HEK293 (cell line): ENCODE results near the gene LMF1.

ENCODE experiments used
- CTCF ChIA-PET: fragments of 350-600 bp; formaldehyde crosslinking; extraction: SDS; loops from one replicate; lab custom pipeline; 2021; ENCODE audit warnings: antibody characterized with exemption; lab: Yijun Ruan, JAX
- POLR2A ChIA-PET: fragments of 300-600 bp; formaldehyde crosslinking; extraction: SDS; loops from one replicate; lab custom pipeline; 2020; ENCODE audit warnings: antibody characterized with exemption, inconsistent platforms; lab: Yijun Ruan, JAX
- H3K27ac ChIP-seq: fragments of 200-500 bp; sonication (Bioruptor generic); 2 replicates; pipeline ENCODE4 v1.5.1; 2014; ENCODE audit warnings: low read depth, low read length, control low read depth, inconsistent platforms; ENCODE audit errors: extremely low read depth
- H3K36me3 ChIP-seq, 2 experiments: fragments of 200-500 bp in 1 of 2; sonication (Bioruptor generic) in 1 of 2; 1 replicate in 1 of 2; 2 replicates in 1 of 2; pipeline ENCODE4 v1.5.1; 2014 to 2017; ENCODE audit warnings: inconsistent platforms in 2 of 2, low read length in 2 of 2; ENCODE audit not compliant: control insufficient read depth in 2 of 2, insufficient read depth in 1 of 2
- H3K4me1 ChIP-seq: fragments of 200-500 bp; sonication (Bioruptor generic); 2 replicates; pipeline ENCODE4 v1.5.1; 2014; ENCODE audit warnings: mild to moderate bottlenecking, low read length, inconsistent platforms; ENCODE audit not compliant: control insufficient read depth, insufficient read depth
- H3K4me3 ChIP-seq: 2 replicates; pipeline ENCODE4 v1.5.1; 2011; ENCODE audit warnings: low read depth, mild to moderate bottlenecking, control low read depth, low read length, moderate library complexity
- H3K9me3 ChIP-seq: fragments of 200-500 bp; sonication (Bioruptor generic); 2 replicates; pipeline ENCODE4 v1.5.1; 2014; ENCODE audit warnings: low read depth, low read length, inconsistent platforms; ENCODE audit not compliant: control insufficient read depth, insufficient read depth
- GLIS2 ChIP-seq: fragments of 450-650 bp; formaldehyde crosslinking; IDR thresholded peaks from 2 replicates; pipeline ENCODE4 v1.5.1; 2016; ENCODE audit warnings: missing biosample characterization, missing genetic modification characterization
- KLF8 ChIP-seq: fragments of 450-650 bp; formaldehyde crosslinking; IDR thresholded peaks from 2 replicates; pipeline ENCODE4 v1.5.1; 2016; ENCODE audit warnings: missing biosample characterization, missing genetic modification characterization
- REPIN1 ChIP-seq: fragments of 450-650 bp; formaldehyde crosslinking; IDR thresholded peaks from 2 replicates; pipeline ENCODE4 v1.5.1; 2017; ENCODE audit warnings: missing biosample characterization, missing genetic modification characterization, low read depth
- SCRT1 ChIP-seq: fragments of 450-650 bp; formaldehyde crosslinking; IDR thresholded peaks from 2 replicates; pipeline ENCODE4 v1.5.1; 2016; ENCODE audit warnings: missing biosample characterization, missing genetic modification characterization, borderline replicate concordance
- SCRT2 ChIP-seq: fragments of 450-650 bp; formaldehyde crosslinking; IDR thresholded peaks from 2 replicates; pipeline ENCODE4 v1.5.1; 2016; ENCODE audit warnings: missing biosample characterization, missing genetic modification characterization
- ZBTB20 ChIP-seq: fragments of 450-650 bp; formaldehyde crosslinking; IDR thresholded peaks from 2 replicates; pipeline ENCODE4 v1.5.1; 2016; ENCODE audit warnings: missing biosample characterization, missing genetic modification characterization
- ZIC2 ChIP-seq: fragments of 450-650 bp; formaldehyde crosslinking; IDR thresholded peaks from 2 replicates; pipeline ENCODE4 v1.5.1; 2016; ENCODE audit warnings: missing biosample characterization, missing genetic modification characterization
- ZNF10 ChIP-seq: fragments of 450-650 bp; formaldehyde crosslinking; IDR thresholded peaks from 2 replicates; pipeline ENCODE4 v1.5.1; 2017; ENCODE audit warnings: missing biosample characterization, missing genetic modification characterization
- ZNF324 ChIP-seq: fragments of 450-650 bp; formaldehyde crosslinking; IDR thresholded peaks from 2 replicates; pipeline ENCODE4 v1.5.1; 2016; ENCODE audit warnings: missing biosample characterization, missing genetic modification characterization
- ZNF341 ChIP-seq: fragments of 450-650 bp; formaldehyde crosslinking; IDR thresholded peaks from 2 replicates; pipeline ENCODE4; 2016; ENCODE audit warnings: low read depth, missing biosample characterization, missing genetic modification characterization
- ZNF514 ChIP-seq: fragments of 450-650 bp; formaldehyde crosslinking; IDR thresholded peaks from 2 replicates; pipeline ENCODE4 v1.5.1; 2016; ENCODE audit warnings: missing biosample characterization, missing genetic modification characterization
- ZNF585B ChIP-seq: fragments of 450-650 bp; formaldehyde crosslinking; IDR thresholded peaks from 2 replicates; pipeline ENCODE4 v1.5.1; 2016; ENCODE audit warnings: missing biosample characterization, missing genetic modification characterization
- ZNF600 ChIP-seq: fragments of 450-650 bp; formaldehyde crosslinking; IDR thresholded peaks from 2 replicates; pipeline ENCODE4 v1.5.1; 2016; ENCODE audit warnings: missing biosample characterization, missing genetic modification characterization
- ZNF701 ChIP-seq: fragments of 450-650 bp; formaldehyde crosslinking; IDR thresholded peaks from 2 replicates; pipeline ENCODE4 v1.5.1; 2016; ENCODE audit warnings: missing biosample characterization, missing genetic modification characterization
- TF ChIP-seq, protein P1 (sequence below): fragments of 450-650 bp; formaldehyde crosslinking; optimal IDR thresholded peaks from 2 replicates; pipeline ENCODE3; 2016; ENCODE audit warnings: missing biosample characterization, mild to moderate bottlenecking, missing genetic modification characterization
- TF ChIP-seq, protein P2 (sequence below): fragments of 450-650 bp; formaldehyde crosslinking; IDR thresholded peaks from 2 replicates; pipeline ENCODE4 v1.5.1; 2016; ENCODE audit warnings: missing biosample characterization, missing genetic modification characterization
- TF ChIP-seq, protein P3 (sequence below): fragments of 450-650 bp; formaldehyde crosslinking; IDR thresholded peaks from 2 replicates; pipeline ENCODE4 v1.5.1; 2016; ENCODE audit warnings: missing biosample characterization, missing genetic modification characterization, borderline replicate concordance

LMF1 gene

DNA sequence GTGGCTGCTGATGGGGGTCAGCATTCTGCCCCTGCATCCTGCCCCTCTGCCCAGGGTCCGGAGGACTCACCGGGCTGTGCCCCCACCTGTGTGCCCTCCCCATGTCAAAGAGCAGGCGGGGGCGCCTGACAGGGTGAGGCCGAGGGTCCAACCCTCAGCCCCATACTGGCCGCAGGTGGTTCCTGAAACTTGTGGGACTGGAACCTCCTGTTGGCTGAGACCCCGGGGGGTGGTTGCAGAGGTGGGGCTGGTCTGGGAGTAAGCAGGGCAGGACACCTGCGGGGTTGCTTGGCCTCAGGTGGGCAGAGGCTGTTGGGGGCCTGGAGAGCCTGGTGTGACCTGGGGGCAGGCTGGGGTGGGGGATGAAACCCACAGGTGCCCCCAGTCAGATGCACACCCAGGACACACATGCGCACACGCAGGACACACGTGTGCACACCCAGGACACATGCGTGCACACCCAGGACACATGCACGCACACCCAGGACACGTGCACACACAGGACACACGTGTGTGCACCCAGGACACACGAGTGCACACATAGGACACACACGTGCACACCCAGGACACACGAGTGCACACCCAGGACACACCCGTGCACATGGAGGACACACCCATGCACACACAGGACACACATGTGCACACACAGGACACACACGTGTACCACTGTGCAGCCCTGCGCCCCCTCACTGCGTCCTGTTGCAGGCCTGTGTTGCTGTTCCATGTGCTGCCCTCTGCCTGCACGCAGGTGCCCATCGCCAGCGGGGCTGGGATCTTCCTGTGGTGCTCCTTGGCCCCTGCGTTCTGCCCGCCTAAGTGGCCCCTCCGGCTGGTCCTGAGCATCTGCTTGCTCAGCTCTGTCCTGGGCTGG is 42.2 kb upstream of the LMF1 start:
- Histone ChIP-seq H3K4me1 (no peaks in the 10 kb centered on the region), H3K36me3 (no peaks in the 10 kb centered on the region), H3K9me3 (no peaks in the 10 kb centered on the region), H3K4me3 (no peak overlapping the region), H3K27ac (no peak overlapping the region)
- peak; percentile 38; the same call in 1 of the 2 replicates for TF ChIP-seq KLF8 (tag by site-specific recombination)
- no peak for TF ChIP-seq REPIN1
- peak; percentile 20; the same call in 1 of the 2 replicates for TF ChIP-seq ZIC2
- TF ChIP-seq ZNF324 (tag by site-specific recombination): no peak
- TF ChIP-seq GLIS2: peak; percentile 22
- TF ChIP-seq ZBTB20 (tag by site-specific recombination): no peak
- no peak for TF ChIP-seq ZNF701 (tag by site-specific recombination)
- TF ChIP-seq SCRT2 (tag by site-specific recombination): peak; percentile 59
- TF ChIP-seq, protein P1, sequence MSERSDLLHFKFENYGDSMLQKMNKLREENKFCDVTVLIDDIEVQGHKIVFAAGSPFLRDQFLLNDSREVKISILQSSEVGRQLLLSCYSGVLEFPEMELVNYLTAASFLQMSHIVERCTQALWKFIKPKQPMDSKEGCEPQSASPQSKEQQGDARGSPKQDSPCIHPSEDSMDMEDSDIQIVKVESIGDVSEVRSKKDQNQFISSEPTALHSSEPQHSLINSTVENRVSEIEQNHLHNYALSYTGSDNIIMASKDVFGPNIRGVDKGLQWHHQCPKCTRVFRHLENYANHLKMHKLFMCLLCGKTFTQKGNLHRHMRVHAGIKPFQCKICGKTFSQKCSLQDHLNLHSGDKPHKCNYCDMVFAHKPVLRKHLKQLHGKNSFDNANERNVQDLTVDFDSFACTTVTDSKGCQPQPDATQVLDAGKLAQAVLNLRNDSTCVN: peak; percentile 19
- TF ChIP-seq, protein P2, sequence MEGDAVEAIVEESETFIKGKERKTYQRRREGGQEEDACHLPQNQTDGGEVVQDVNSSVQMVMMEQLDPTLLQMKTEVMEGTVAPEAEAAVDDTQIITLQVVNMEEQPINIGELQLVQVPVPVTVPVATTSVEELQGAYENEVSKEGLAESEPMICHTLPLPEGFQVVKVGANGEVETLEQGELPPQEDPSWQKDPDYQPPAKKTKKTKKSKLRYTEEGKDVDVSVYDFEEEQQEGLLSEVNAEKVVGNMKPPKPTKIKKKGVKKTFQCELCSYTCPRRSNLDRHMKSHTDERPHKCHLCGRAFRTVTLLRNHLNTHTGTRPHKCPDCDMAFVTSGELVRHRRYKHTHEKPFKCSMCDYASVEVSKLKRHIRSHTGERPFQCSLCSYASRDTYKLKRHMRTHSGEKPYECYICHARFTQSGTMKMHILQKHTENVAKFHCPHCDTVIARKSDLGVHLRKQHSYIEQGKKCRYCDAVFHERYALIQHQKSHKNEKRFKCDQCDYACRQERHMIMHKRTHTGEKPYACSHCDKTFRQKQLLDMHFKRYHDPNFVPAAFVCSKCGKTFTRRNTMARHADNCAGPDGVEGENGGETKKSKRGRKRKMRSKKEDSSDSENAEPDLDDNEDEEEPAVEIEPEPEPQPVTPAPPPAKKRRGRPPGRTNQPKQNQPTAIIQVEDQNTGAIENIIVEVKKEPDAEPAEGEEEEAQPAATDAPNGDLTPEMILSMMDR (tag by site-specific recombination): peak; percentile 33; the same call in 1 of the 2 replicates
- TF ChIP-seq SCRT1 (tag by site-specific recombination): peak; percentile 85
- no peak for TF ChIP-seq ZNF585B (tag by site-specific recombination)
- no peak for TF ChIP-seq ZNF10 (tag by site-specific recombination)
- no peak for TF ChIP-seq ZNF514 (tag by site-specific recombination)
- peak; percentile 20; the same call in 1 of the 2 replicates for TF ChIP-seq ZNF341 (tag by site-specific recombination)
- ChIA-PET POLR2A (interaction anchor here (0.5 kb wide), 1 partner anchor 212 kb away, joined by 3 read pairs; the partner anchor contains the start of gene GNG13), CTCF (interaction anchor here (0.5 kb wide), 1 partner anchor 263 kb away, joined by 3 read pairs; no protein-coding TSS in a partner anchor)

DNA sequence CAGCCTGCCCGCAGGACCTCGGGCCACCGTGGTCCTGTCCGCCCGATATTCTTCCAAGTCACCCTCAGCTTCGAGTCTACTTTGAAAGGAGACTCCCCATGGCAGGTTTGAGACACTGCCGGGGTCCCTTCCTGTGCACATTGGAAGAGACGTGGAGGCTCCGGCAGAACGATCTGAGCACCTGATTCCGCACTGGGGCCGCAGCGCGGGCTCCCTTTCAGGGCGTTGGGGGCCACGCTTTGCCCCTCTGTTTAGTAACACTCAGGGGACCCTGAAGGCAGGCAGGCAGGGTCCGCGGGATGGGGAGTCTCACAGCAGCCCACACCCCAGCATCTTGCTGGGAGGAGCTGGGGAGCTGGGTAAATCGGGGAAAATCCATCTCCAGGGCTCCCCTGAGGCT is 41.4 kb upstream of the LMF1 start:
- TF ChIP-seq ZNF600 (tag by site-specific recombination) (peak; percentile 84), ZBTB20 (tag by site-specific recombination) (no peak)
- TF ChIP-seq, protein P3, sequence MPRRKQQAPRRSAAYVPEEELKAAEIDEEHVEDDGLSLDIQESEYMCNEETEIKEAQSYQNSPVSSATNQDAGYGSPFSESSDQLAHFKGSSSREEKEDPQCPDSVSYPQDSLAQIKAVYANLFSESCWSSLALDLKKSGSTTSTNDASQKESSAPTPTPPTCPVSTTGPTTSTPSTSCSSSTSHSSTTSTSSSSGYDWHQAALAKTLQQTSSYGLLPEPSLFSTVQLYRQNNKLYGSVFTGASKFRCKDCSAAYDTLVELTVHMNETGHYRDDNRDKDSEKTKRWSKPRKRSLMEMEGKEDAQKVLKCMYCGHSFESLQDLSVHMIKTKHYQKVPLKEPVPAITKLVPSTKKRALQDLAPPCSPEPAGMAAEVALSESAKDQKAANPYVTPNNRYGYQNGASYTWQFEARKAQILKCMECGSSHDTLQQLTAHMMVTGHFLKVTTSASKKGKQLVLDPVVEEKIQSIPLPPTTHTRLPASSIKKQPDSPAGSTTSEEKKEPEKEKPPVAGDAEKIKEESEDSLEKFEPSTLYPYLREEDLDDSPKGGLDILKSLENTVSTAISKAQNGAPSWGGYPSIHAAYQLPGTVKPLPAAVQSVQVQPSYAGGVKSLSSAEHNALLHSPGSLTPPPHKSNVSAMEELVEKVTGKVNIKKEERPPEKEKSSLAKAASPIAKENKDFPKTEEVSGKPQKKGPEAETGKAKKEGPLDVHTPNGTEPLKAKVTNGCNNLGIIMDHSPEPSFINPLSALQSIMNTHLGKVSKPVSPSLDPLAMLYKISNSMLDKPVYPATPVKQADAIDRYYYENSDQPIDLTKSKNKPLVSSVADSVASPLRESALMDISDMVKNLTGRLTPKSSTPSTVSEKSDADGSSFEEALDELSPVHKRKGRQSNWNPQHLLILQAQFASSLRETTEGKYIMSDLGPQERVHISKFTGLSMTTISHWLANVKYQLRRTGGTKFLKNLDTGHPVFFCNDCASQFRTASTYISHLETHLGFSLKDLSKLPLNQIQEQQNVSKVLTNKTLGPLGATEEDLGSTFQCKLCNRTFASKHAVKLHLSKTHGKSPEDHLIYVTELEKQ (tag by site-specific recombination): no peak
- TF ChIP-seq, all 188 proteins: peak for 1
- Histone ChIP-seq H3K4me1 (no peaks in the 10 kb centered on the region), H3K9me3 (no peaks in the 10 kb centered on the region), H3K27ac (no peak overlapping the region), H3K4me3 (no peak overlapping the region), H3K36me3 (no peaks in the 10 kb centered on the region)
- POLR2A ChIA-PET: no interaction called here
- CTCF ChIA-PET: no interaction called here
